Common myeloid progenitor, CD34-positive (primary cell): Measurements from ENCODE around the gene FGF23.

ENCODE experiments used
- CTCF ChIA-PET: fragments of 350-600 bp; sonication (Branson Sonifier 250); formaldehyde crosslinking; loops from one replicate; lab custom pipeline; 2021; ENCODE audit warnings: antibody characterized with exemption; lab: Charles Lee
- POLR2A ChIA-PET: fragments of 350-600 bp; sonication (Branson Sonifier 250); formaldehyde crosslinking; loops from one replicate; lab custom pipeline; 2021; ENCODE audit warnings: antibody characterized with exemption; lab: Charles Lee
- DNase-seq, 3 donors: peaks; one replicate each; pipeline versions ENCODE4 v3.0.0 to v3.0.0-alpha.2; 2013
- H3K27ac ChIP-seq, 2 experiments: 1 replicate in 1 of 2; 2 replicates in 1 of 2; pipeline ENCODE4 v1.7.0; 2013; ENCODE audit warnings: inconsistent platforms in 2 of 2, low read length in 2 of 2, mild to moderate bottlenecking in 2 of 2, low read depth in 1 of 2, moderate library complexity in 1 of 2; ENCODE audit not compliant: severe bottlenecking in 2 of 2, insufficient read depth in 1 of 2, poor library complexity in 1 of 2
- H3K27me3 ChIP-seq, 5 experiments: replicated peaks in 2 of 5; 1 replicate in 3 of 5; 2 replicates in 2 of 5; pipeline versions ENCODE4 v1.6.1 to v1.7.0; 2013; ENCODE audit warnings: low read length in 4 of 5, mild to moderate bottlenecking in 2 of 5, moderate library complexity in 2 of 5, inconsistent platforms in 1 of 5; ENCODE audit not compliant: insufficient read depth in 5 of 5, control insufficient read depth in 4 of 5
- H3K36me3 ChIP-seq, 4 experiments: 1 replicate in 2 of 4; 2 replicates in 2 of 4; pipeline versions ENCODE4 v1.6.1 to v1.7.0; 2013; ENCODE audit warnings: low read length in 3 of 4, control low read depth in 1 of 4, mild to moderate bottlenecking in 1 of 4; ENCODE audit not compliant: control insufficient read depth in 4 of 4, insufficient read depth in 4 of 4
- H3K4me1 ChIP-seq, 4 experiments: 1 replicate in 3 of 4; 2 replicates in 1 of 4; pipeline versions ENCODE4 v1.6.1 to v1.7.1; 2013; ENCODE audit warnings: low read length in 3 of 4, mild to moderate bottlenecking in 3 of 4, control low read depth in 1 of 4, inconsistent platforms in 1 of 4, moderate library complexity in 1 of 4; ENCODE audit not compliant: control insufficient read depth in 4 of 4, insufficient read depth in 4 of 4; ENCODE audit errors: control extremely low read depth in 1 of 4
- H3K4me3 ChIP-seq, 7 experiments: 1 replicate in 4 of 7; 2 replicates in 3 of 7; pipeline versions ENCODE4 v1.5.1 to v1.7.0; 2013; ENCODE audit warnings: mild to moderate bottlenecking in 7 of 7, low read length in 6 of 7, moderate library complexity in 6 of 7, inconsistent platforms in 2 of 7, low read depth in 2 of 7, control low read depth in 1 of 7; ENCODE audit not compliant: insufficient read depth in 4 of 7, control insufficient read depth in 1 of 7; ENCODE audit errors: extremely low read depth in 1 of 7
- H3K9me3 ChIP-seq, 5 experiments: 1 replicate in 4 of 5; 2 replicates in 1 of 5; pipeline versions ENCODE4 v1.6.1 to v1.7.1; 2013; ENCODE audit warnings: low read length in 4 of 5, mild to moderate bottlenecking in 2 of 5, inconsistent platforms in 1 of 5, low read depth in 1 of 5, moderate library complexity in 1 of 5; ENCODE audit not compliant: control insufficient read depth in 4 of 5, insufficient read depth in 2 of 5; ENCODE audit errors: control extremely low read depth in 1 of 5
- WGBS: methylation state at CpG from one replicate; pipeline ENCODE4 v1.1.5; 2013; ENCODE audit not compliant: insufficient coverage; 5-methylcytosine and 5-hydroxymethylcytosine counted together

Gene FGF23

GRCh38 chr12:4402996-4403395 lies 23.5 kb upstream of the FGF23 start:
- peaks cover 0 to 2% (median 0%) of the 10 kb centered on the region in 5 experiments for H3K9me3 ChIP-seq
- no peaks in the 10 kb centered on the region for H3K36me3 ChIP-seq
- H3K27ac ChIP-seq: no peak overlapping the region
- H3K27me3 ChIP-seq: no peaks in the 10 kb centered on the region
- no peaks in the 10 kb centered on the region for H3K4me1 ChIP-seq
- no peak overlapping the region for H3K4me3 ChIP-seq
- WGBS: 100% methylated on average over 1 of the region's 4 CpGs
- ChIA-PET POLR2A (no interaction called here), CTCF (interaction anchor here (1.0 to 1.8 kb wide), 3 partner anchors 9 to 138 kb away, joined by 3 to 6 read pairs (median 3); no protein-coding TSS in a partner anchor)
- no peak for DNase-seq

GRCh38 chr12:4401117-4401516 lies 21.6 kb upstream of the FGF23 start:
- Histone ChIP-seq H3K36me3 (no peaks in the 10 kb centered on the region), H3K4me1 (no peaks in the 10 kb centered on the region), H3K9me3 (peaks cover 0 to 2% (median 0%) of the 10 kb centered on the region in 5 experiments), H3K27ac (no peak overlapping the region), H3K4me3 (no peak overlapping the region), H3K27me3 (no peaks in the 10 kb centered on the region)
- CTCF ChIA-PET: interaction anchor here (1.2 kb wide), 1 partner anchor 15 kb away, joined by 3 read pairs; no protein-coding TSS in a partner anchor
- 100% methylated on average over 1 of the region's 3 CpGs for WGBS
- POLR2A ChIA-PET: no interaction called here
- no peak for DNase-seq

GRCh38 chr12:4395818-4396217 lies 16.3 kb upstream of the FGF23 start:
- Histone ChIP-seq H3K4me3 (no peak overlapping the region), H3K4me1 (peaks cover 3 to 27% (median 20%) of the 10 kb centered on the region in 4 experiments), H3K27ac (no peak overlapping the region), H3K27me3 (no peaks in the 10 kb centered on the region), H3K9me3 (no peaks in the 10 kb centered on the region), H3K36me3 (no peaks in the 10 kb centered on the region)
- peak in 2 of 3 donors; percentile 12 to 26 for DNase-seq
- WGBS: 51% methylated on average over 2 of the region's 2 CpGs
- POLR2A ChIA-PET: no interaction called here
- CTCF ChIA-PET: no interaction called here

- Histone ChIP-seq H3K36me3 (no peaks in the 10 kb centered on the region), H3K4me3 (peak overlapping the region in 1 of 7 experiments; percentile 6), H3K4me1 (peaks cover 3 to 47% (median 20%) of the 10 kb centered on the region in 4 experiments), H3K27ac (no peak overlapping the region), H3K9me3 (no peaks in the 10 kb centered on the region), H3K27me3 (no peaks in the 10 kb centered on the region)
- no peak for DNase-seq
- ChIA-PET POLR2A (interaction anchor here (1.0 kb wide), 1 partner anchor 22 kb away, joined by 3 read pairs; no protein-coding TSS in a partner anchor), CTCF (interaction anchor here (1.0 to 1.3 kb wide), 2 partner anchors 9 to 10 kb away, joined by 3 to 4 read pairs; no protein-coding TSS in a partner anchor)
- 97% methylated on average over 4 of the region's 5 CpGs for WGBS
These were observed 13.7 kb upstream of the FGF23 start for GRCh38 chr12:4393211-4393610.

GRCh38 chr12:4392223-4392742 lies 12.8 kb upstream of the FGF23 start:
- POLR2A ChIA-PET: interaction anchor here (1.0 kb wide), 1 partner anchor 23 kb away, joined by 3 read pairs; no protein-coding TSS in a partner anchor
- Histone ChIP-seq H3K4me3 (peak overlapping the region in 5 of 7 experiments; percentile 5 to 60 (median 39)), H3K27ac (no peak overlapping the region), H3K36me3 (no peaks in the 10 kb centered on the region), H3K9me3 (no peaks in the 10 kb centered on the region), H3K4me1 (peaks cover 3 to 47% (median 20%) of the 10 kb centered on the region in 4 experiments), H3K27me3 (no peaks in the 10 kb centered on the region)
- CTCF ChIA-PET: interaction anchor here (1.0 kb wide), 1 partner anchor 9 kb away, joined by 4 read pairs; no protein-coding TSS in a partner anchor
- WGBS: 11% methylated on average over 12 of the region's 15 CpGs
- peak; percentile 12 to 81 (median 70) for DNase-seq

- Histone ChIP-seq H3K4me1 (peaks cover 3 to 43% (median 20%) of the 10 kb centered on the region in 4 experiments), H3K27ac (no peak overlapping the region), H3K36me3 (no peaks in the 10 kb centered on the region), H3K4me3 (no peak overlapping the region), H3K9me3 (no peaks in the 10 kb centered on the region), H3K27me3 (no peaks in the 10 kb centered on the region)
- POLR2A ChIA-PET: no interaction called here
- CTCF ChIA-PET: interaction anchor here (0.6 to 1.6 kb wide), 3 partner anchors 9 to 1357 kb away, joined by 3 to 5 read pairs (median 3); partner anchors contain the start of gene FGF23
- no peak for DNase-seq
- no CpG with 5 or more reads among the region's 2 CpGs for WGBS
These were observed 9.2 kb upstream of the FGF23 start for GRCh38 chr12:4388662-4389061.

- no CpG with 5 or more reads among the region's 1 CpG for WGBS
- H3K27me3 ChIP-seq: no peaks in the 10 kb centered on the region
- CTCF ChIA-PET: interaction anchor here (1.6 kb wide), 1 partner anchor 29 kb away, joined by 5 read pairs; no protein-coding TSS in a partner anchor
- H3K4me3 ChIP-seq: no peak overlapping the region
- POLR2A ChIA-PET: no interaction called here
- no peak overlapping the region for H3K27ac ChIP-seq
- no peaks in the 10 kb centered on the region for H3K36me3 ChIP-seq
- DNase-seq: no peak
- H3K4me1 ChIP-seq: peaks cover under 1 to 39% (median 17%) of the 10 kb centered on the region in 4 experiments
- H3K9me3 ChIP-seq: no peaks in the 10 kb centered on the region
These were observed 8.5 kb upstream of the FGF23 start for GRCh38 chr12:4388032-4388431.
